SK-MEL-5 (cell line): Measurements from ENCODE around the gene WNT1. TPM values are rescaled to one million over a fixed set of nuclear protein-coding genes. Genes with fewer than 3 reads are reported as not detected.

Experiments
- DNase-seq: peaks from one replicate; pipeline ENCODE4 v3.0.0-alpha.2; 2016; ENCODE audit warnings: low read depth, low spot score
- in situ Hi-C: cut with HindIII; loops from 2 replicates; pipeline ENCODE4 v1.10.0; 2016; ENCODE audit warnings: low sequenced_read_pairs, high pct_unique_total_duplicates, low pct_unique_long_range_greater_than_20kb
- total RNA-seq: library from RNA; depleted of rRNA; stranded (reverse); fragments of >200 nt; shearing (Covaris generic); gene quantifications from 2 replicates; pipeline ENCODE4 v1.2.3, GENCODE V29; 2014

The WNT1 gene
- total RNA-seq, 1 experiment from 2014 or later, result not detected

GRCh38 chr12:48993787-48994186 is 15.7 kb downstream of the WNT1 start:
- in situ Hi-C loops, result no loop called here
- no peak for DNase-seq

GRCh38 chr12:48994224-48995085 is 16.3 kb downstream of the WNT1 start:
- in situ Hi-C loops, result no loop called here
- DNase-seq, result no peak

DNA sequence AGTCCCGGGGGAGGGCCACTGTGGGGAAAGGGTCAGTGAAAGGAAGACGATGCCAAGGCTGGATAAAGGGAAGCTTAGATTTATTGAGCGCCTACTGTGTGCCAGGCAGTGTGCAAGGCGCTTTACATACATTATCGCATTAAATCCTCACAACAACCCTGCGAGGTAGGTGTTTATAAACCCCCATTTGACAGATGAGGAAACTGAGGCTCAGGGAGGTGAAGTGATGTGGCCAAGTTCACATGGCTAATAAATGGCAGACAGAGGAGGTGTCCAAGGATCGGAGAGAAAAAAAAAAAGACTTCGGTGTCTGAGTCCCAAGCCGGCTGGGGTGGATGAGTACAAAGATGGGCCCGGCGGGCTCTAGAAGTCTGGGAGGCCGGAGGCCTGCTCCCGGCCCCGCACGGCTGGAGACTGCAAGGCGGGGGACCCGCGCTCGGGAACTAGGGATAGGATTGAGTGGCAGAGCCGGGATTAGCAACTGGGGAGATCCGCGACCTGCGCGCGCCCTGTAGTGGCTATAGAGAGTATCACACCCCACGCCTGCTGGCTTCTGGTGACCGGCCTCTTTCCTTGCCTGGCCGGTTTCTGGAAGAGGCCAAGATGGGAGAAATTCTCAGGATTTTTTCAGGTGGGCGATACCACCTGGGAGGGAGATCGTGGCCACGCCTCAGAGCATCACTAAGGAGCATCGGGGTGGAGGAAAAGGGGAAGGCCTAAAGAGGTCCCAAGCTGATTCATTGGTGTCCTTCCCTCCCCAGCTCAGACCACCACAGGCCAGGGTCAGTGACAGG is 17.2 kb downstream of the WNT1 start:
- in situ Hi-C loops, result no loop called here
- peak; percentile 85 for DNase-seq

DNA sequence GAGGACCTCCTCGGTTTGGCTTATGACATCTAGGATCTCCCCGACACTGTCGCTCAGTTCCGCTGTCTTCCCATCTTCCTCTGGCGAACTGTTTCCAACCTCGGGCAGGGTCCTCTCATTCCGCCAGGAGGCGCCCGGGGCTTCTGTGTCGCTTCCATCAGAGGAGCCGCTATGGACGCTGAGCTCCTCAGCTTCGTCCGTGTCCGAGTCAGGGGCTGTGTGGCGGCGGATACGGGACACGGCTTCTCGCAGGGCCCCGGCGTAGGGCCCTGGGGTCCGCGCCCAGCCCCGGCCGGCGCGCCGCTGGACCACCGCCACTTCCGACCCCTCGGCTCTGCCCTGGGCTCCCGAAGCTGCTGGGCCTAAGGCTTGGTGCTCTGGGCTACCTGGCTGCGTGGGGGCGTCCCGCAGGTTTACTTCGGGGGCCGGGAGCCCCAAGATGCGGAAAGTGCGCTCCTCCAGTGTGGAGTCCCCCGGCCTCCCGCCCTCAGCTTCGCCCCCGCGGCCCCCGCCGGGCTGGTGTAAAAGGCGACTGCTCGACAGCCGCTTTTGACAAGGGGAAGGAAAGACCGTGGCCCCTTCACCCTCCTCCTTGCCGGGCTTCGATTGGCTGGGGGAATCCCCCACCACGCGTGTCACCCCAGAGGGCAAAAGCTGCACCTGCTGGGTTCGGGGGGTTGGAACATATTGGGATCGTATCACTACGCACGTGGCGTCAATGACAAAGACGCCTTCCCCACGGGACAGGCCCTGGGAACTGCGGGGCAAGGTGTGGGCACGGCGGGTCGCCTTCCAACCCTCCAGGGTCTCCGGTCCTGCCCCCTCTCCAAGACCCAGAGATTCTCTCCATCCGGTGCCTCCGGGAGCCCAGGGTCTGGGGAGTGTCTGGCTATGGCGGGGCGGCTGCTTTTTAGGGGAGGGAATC is 18.9 kb downstream of the WNT1 start:
- no peak for DNase-seq
- in situ Hi-C loops, result no loop called here

DNA sequence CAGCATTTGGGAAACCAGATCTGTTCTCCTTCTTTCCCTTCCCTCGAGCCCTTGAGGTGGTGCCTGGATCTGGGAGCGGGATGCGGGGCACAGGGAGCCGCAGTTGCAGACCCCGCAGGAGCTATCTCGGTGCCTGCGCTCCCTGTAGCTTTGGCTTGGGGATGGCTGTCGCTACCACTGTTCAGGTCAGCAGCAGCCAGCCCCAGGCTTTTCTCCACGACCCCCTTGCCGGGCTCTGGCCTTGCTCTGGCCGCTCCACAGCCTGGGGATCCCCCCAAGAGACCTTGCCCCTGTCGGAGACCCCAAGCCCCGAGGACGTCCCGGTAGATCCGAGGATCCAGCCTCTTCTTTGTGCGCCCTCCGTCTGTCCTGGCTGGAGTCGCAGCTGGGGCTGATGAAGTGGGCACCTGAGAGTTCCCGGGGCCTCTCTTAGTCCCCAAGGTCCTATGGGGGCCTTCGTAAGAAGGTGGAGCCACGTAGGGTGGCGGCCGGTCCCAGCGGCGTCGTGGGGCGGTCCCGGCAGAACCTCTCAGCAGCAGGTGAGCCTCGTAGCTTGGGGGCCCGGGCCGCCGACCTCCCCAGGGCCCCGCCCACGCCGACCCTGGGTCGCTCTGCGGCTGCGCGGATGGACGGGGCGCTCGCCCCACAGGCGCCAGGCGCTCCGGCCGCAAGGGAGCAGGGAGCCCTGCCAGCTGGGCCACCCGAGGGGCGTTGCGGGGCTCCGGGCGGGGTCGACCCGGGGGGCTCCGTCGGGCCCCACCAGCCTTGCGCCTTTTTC is 19.8 kb downstream of the WNT1 start:
- no peak for DNase-seq
- in situ Hi-C loops, result no loop called here

DNA sequence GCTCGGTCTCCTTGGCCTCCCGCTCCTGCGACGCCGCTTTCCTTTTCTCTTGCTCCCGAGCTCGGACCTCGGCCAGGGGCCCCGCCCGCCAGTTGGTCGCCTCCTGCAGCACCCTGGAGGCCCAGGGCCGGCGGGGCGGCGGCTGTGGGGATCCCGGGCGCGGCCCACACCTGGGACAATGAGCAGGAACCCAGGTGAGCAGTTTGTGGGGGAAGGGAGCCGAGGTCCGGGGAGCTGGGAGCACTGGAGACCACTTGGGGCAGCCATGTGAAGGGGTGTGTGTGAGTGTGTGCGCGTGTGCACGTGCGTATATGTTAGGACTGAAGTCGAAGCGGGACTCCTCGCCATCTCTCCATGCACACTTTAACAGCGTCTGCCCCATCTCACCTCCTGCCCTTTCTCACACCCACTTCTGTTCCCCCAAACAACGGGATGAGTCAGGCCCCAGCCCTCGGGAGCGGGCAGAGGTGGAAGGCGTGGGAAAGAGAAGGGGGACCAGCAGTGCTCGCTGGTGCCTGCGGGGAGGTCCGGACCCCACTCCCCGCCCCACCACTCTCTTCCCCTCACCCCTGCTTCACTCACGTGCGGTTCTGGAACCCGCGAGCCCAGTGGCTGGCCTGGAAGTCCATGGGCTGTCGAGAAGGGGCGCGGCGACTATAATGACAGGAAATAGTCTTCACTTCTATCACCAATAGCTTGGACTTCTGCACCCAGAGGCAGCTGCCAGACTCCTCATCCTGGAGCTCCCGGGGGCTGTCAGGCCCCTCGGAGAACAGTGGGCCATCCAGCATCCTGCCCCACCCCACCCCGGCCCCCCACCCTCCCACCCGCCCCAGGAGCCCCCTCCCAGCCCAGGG is 20.6 kb downstream of the WNT1 start:
- DNase-seq, result no peak
- in situ Hi-C loops, result no loop called here

GRCh38 chr12:48999371-49000131 is 21.4 kb downstream of the WNT1 start, which contains the start of gene DDN:
Gene DDN (minus strand): TSS chr12:48999375. CDS start chr12:48999287, 88 bp downstream.
- DNase-seq, result no peak
- in situ Hi-C loops, result no loop called here

GRCh38 chr12:49000346-49000745 is 22.2 kb downstream of the WNT1 start:
- DNase-seq, result no peak
- in situ Hi-C loops, result no loop called here

DNA sequence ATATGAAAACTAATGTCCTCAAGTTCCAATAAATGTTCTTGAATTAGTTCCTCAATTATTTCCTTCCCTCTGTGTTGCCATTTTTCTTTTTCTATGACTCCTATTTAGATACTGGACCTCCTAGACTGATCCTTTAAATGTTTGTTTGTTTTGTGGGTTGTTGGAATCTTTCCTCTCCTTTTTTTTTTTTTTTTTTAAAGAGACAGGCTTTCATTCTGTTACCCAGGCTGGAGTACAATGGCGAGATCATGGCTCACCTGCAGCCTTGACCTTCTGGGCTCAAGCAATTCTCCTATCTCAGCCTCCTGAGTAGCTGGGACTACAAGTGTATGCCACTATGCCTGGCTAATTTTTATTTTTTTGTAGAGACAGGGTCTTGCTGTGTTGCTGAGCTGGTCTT is 30.8 kb downstream of the WNT1 start:
- no peak for DNase-seq
- in situ Hi-C loops, result no loop called here

GRCh38 chr12:49010092-49010668 is 32.1 kb downstream of the WNT1 start:
- no peak for DNase-seq
- in situ Hi-C loops, result no loop called here

DNA sequence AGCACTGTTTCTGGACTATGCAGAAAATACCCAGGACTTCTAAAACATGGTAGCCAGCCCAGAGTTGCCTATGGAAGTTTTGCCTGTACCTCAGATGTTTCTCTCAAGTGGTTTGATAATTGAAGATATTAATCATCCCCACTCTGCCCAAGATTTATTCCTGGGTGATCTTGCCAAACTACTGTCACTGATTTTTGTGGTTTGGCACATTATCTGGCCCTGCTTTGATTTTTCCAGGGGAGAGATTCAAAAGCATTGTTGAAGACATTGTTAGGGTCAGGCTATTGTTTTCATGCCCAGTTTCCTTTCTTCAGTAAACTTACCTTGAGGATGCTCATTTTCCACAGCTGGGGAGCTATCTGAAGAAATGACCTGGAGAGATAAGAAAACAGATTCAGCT is 34.6 kb downstream of the WNT1 start:
- in situ Hi-C loops, result no loop called here
- DNase-seq, result no peak

GRCh38 chr12:49013428-49013827 is 35.3 kb downstream of the WNT1 start:
- DNase-seq, result no peak
- in situ Hi-C loops, result no loop called here

- peak; percentile 31 for DNase-seq
- in situ Hi-C loops, result no loop called here
Observed at GRCh38 chr12:49014547-49014946, 36.4 kb downstream of the WNT1 start.

DNA sequence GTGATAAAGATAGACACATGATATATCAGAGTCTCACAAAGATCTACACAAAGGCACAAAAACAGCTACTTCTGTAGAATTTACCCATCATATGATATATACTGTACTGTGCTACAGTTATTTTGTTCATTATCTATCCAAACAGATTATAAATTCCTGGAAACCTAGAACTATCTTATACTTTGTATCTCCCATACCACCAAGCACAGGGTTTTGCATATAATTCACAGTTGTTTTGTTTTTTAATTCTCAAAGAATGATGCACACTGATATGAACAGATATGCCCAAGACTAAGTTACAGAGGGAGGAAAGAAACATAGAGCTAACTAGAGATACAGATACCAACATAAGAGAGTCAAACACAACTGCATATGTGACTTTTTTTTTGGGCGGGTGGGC is 37.1 kb downstream of the WNT1 start:
- in situ Hi-C loops, result no loop called here

GRCh38 chr12:49017891-49018260 is 39.8 kb downstream of the WNT1 start:
- in situ Hi-C loops, result no loop called here
- no peak for DNase-seq

More for the DNA sequence above, 37.1 kb downstream of the WNT1 start:
- DNase-seq, result no peak
